Sigmoid colon (tissue), 7 donors: ENCODE data around the gene KATNBL1. TPM values are rescaled to one million over a fixed set of nuclear protein-coding genes. Genes with fewer than 3 reads are reported as not detected.

Experiments used
- DNase-seq: peaks from one replicate; pipeline ENCODE4 v3.0.0-alpha.2; 2019
- H3K27ac ChIP-seq, 4 donors: fragments of 200-600 bp; sonication (generic); one replicate each; pipeline ENCODE4 v1.5.1; 2016 to 2019; ENCODE audit warnings: mild to moderate bottlenecking in 1 of 4
- H3K27me3 ChIP-seq, 3 donors: fragments of 200-600 bp; sonication (generic); one replicate each; pipeline ENCODE4 v1.5.1; 2019; ENCODE audit warnings: mild to moderate bottlenecking in 1 of 3
- H3K36me3 ChIP-seq, 4 donors: fragments of 200-600 bp; sonication (generic); one replicate each; pipeline ENCODE4 v1.5.1; 2016 to 2019
- H3K4me1 ChIP-seq, 4 donors: fragments of 200-600 bp; sonication (generic); one replicate each; pipeline ENCODE4 v1.5.1; 2017 to 2019
- H3K4me3 ChIP-seq, 4 donors: fragments of 200-600 bp; sonication (generic); one replicate each; pipeline ENCODE4 v1.5.1; 2017 to 2019; ENCODE audit warnings: mild to moderate bottlenecking in 2 of 4, moderate library complexity in 1 of 4
- H3K9me3 ChIP-seq, 4 donors: fragments of 200-600 bp in 3 of 4; sonication (generic) in 3 of 4; one replicate each; pipeline versions ENCODE4 v1.5.1 to v1.6.1; 2013 to 2019
- CTCF ChIP-seq, 4 experiments: fragments of 450-650 bp in 3 of 4; fragments of 200-600 bp in 1 of 4; IDR thresholded peaks; one replicate each; pipeline ENCODE4 v1.5.1; 2016 to 2019; ENCODE audit warnings: antibody characterized with exemption in 4 of 4, mild to moderate bottlenecking in 3 of 4, moderate library complexity in 2 of 4
- EP300 ChIP-seq, 4 donors: sonication (generic); formaldehyde crosslinking; IDR thresholded peaks; one replicate each; pipeline ENCODE4 v1.6.1; 2017; ENCODE audit warnings: antibody characterized with exemption in 4 of 4
- POLR2A ChIP-seq, 2 donors: fragments of 450-650 bp; IDR thresholded peaks; one replicate each; pipeline ENCODE4 v1.6.1; 2016; ENCODE audit warnings: antibody characterized with exemption in 2 of 2, mild to moderate bottlenecking in 2 of 2, moderate library complexity in 2 of 2
- POLR2AphosphoS5 ChIP-seq, 4 donors: sonication (generic); formaldehyde crosslinking; IDR thresholded peaks; one replicate each; pipeline ENCODE4 v1.6.1; 2017; ENCODE audit warnings: antibody characterized with exemption in 4 of 4
- WGBS, 2 donors: extraction: QIAGEN DNeasy Blood & Tissue Kit; methylation state at CpG; one replicate each; pipeline ENCODE4 v1.1.7; 2013; 5-methylcytosine and 5-hydroxymethylcytosine counted together
- intact Hi-C: fragments of 100-400 bp; cut with DNase I; formaldehyde crosslinking; loops from one replicate; pipeline ENCODE4 v1.15.1; 2023
- polyA plus RNA-seq, 3 donors: library from polyadenylated mRNA; stranded (reverse); fragments of 200-250 nt; gene quantifications; one replicate each; pipeline ENCODE4 v1.2.3, GENCODE V29; 2013
- total RNA-seq, 4 donors: library from RNA; depleted of rRNA; stranded (reverse); fragments of >200 nt; gene quantifications; one replicate each; pipeline ENCODE4 v1.1.0, GENCODE V29; 2016
- donor health status: healthy with polysubstance abuse.
- donor health status: Bipolar disorder and iron deficiency.
- donor health status: healthy.

Gene KATNBL1
- total and polyA plus RNA-seq, 7 donors = 15.7 to 88.9 (median 39.5) TPM

- Histone ChIP-seq H3K4me1 (no peaks in the 10 kb centered on the region), H3K4me3 (no peak overlapping the region), H3K27me3 (peaks cover 0 to 28% (median 0%) of the 10 kb centered on the region in 3 donors), H3K27ac (no peak overlapping the region), H3K36me3 (no peaks in the 10 kb centered on the region), H3K9me3 (no peaks in the 10 kb centered on the region)
- intact Hi-C loops = no loop called here
- 25 to 67% methylated on average over 4 of the region's 4 CpGs for WGBS, 2 donors
- TF ChIP-seq POLR2AphosphoS5 (IDR thresholded peaks at IDR 0.05) = no peak
- TF ChIP-seq EP300 (IDR thresholded peaks at IDR 0.05) = no peak
- no peak for TF ChIP-seq CTCF (IDR thresholded peaks at IDR 0.05)
- no peak for TF ChIP-seq POLR2A (IDR thresholded peaks at IDR 0.05)
- DNase-seq = no peak
These were observed 90.6 kb downstream of the KATNBL1 start for GRCh38 chr15:34119291-34119690.

GRCh38 chr15:34116620-34117019 lies 93.3 kb downstream of the KATNBL1 start:
- intact Hi-C loops = no loop called here
- DNase-seq = no peak
- Histone ChIP-seq H3K9me3 (no peaks in the 10 kb centered on the region), H3K4me3 (no peak overlapping the region), H3K27me3 (peaks cover 0 to 28% (median 0%) of the 10 kb centered on the region in 3 donors), H3K36me3 (no peaks in the 10 kb centered on the region), H3K4me1 (no peaks in the 10 kb centered on the region), H3K27ac (no peak overlapping the region)
- WGBS, 2 donors = 82 to 87% methylated on average over 2 of the region's 2 CpGs
- TF ChIP-seq POLR2AphosphoS5 (IDR thresholded peaks at IDR 0.05) (no peak), CTCF (IDR thresholded peaks at IDR 0.05) (no peak), EP300 (IDR thresholded peaks at IDR 0.05) (no peak), POLR2A (IDR thresholded peaks at IDR 0.05) (no peak)

- Histone ChIP-seq H3K9me3 (no peaks in the 10 kb centered on the region), H3K4me3 (no peak overlapping the region), H3K36me3 (no peaks in the 10 kb centered on the region), H3K27ac (no peak overlapping the region), H3K27me3 (peaks cover 0 to 21% (median 0%) of the 10 kb centered on the region in 3 donors), H3K4me1 (no peaks in the 10 kb centered on the region)
- intact Hi-C loops = no loop called here
- DNase-seq = no peak
- WGBS, 2 donors = 88 to 91% methylated on average over 3 of the region's 3 CpGs
- TF ChIP-seq EP300 (IDR thresholded peaks at IDR 0.05) = no peak
These were observed 95.2 kb downstream of the KATNBL1 start for GRCh38 chr15:34114739-34115138.

- intact Hi-C loops = no loop called here
- DNase-seq = no peak
- TF ChIP-seq POLR2AphosphoS5 (IDR thresholded peaks at IDR 0.05) (no peak), POLR2A (IDR thresholded peaks at IDR 0.05) (no peak), EP300 (IDR thresholded peaks at IDR 0.05) (no peak), CTCF (IDR thresholded peaks at IDR 0.05) (no peak)
- no peak overlapping the region for H3K27ac ChIP-seq
- no peaks in the 10 kb centered on the region for H3K4me1 ChIP-seq
- H3K9me3 ChIP-seq = no peaks in the 10 kb centered on the region
- 50% methylated on average over 2 of the region's 2 CpGs for WGBS, 2 donors
- no peaks in the 10 kb centered on the region for H3K36me3 ChIP-seq
- no peak overlapping the region for H3K4me3 ChIP-seq
- peaks cover 0 to 20% (median 0%) of the 10 kb centered on the region in 3 donors for H3K27me3 ChIP-seq
These were observed 95.7 kb downstream of the KATNBL1 start for GRCh38 chr15:34114215-34114614.

GRCh38 chr15:34111488-34111887 lies 98.4 kb downstream of the KATNBL1 start:
- no peak overlapping the region for H3K4me3 ChIP-seq
- H3K4me1 ChIP-seq = no peaks in the 10 kb centered on the region
- H3K9me3 ChIP-seq = no peaks in the 10 kb centered on the region
- H3K27ac ChIP-seq = no peak overlapping the region
- H3K27me3 ChIP-seq = peaks cover 0 to 11% (median 0%) of the 10 kb centered on the region in 3 donors
- 63 to 75% methylated on average over 6 of the region's 6 CpGs for WGBS, 2 donors
- intact Hi-C loops = no loop called here
- H3K36me3 ChIP-seq = no peaks in the 10 kb centered on the region
- DNase-seq = no peak
- no peak for TF ChIP-seq POLR2A (IDR thresholded peaks at IDR 0.05)
- no peak for TF ChIP-seq CTCF (IDR thresholded peaks at IDR 0.05)
- TF ChIP-seq POLR2AphosphoS5 (IDR thresholded peaks at IDR 0.05) = no peak
- TF ChIP-seq EP300 (IDR thresholded peaks at IDR 0.05) = no peak
